Measurements from ENCODE around the gene GPRIN2. TPM values are rescaled to one million over a fixed set of nuclear protein-coding genes. Genes with fewer than 3 reads are reported as not detected.
"Not testable (repeated sequence)": the region's sequence is repeated elsewhere in the genome, so short reads cannot be mapped to it uniquely, and the experiment has no call there.

The GPRIN2 gene
- not detected in 2 replicates for total RNA-seq (2014; rRNA removed; shearing (Covaris generic))

DNA sequence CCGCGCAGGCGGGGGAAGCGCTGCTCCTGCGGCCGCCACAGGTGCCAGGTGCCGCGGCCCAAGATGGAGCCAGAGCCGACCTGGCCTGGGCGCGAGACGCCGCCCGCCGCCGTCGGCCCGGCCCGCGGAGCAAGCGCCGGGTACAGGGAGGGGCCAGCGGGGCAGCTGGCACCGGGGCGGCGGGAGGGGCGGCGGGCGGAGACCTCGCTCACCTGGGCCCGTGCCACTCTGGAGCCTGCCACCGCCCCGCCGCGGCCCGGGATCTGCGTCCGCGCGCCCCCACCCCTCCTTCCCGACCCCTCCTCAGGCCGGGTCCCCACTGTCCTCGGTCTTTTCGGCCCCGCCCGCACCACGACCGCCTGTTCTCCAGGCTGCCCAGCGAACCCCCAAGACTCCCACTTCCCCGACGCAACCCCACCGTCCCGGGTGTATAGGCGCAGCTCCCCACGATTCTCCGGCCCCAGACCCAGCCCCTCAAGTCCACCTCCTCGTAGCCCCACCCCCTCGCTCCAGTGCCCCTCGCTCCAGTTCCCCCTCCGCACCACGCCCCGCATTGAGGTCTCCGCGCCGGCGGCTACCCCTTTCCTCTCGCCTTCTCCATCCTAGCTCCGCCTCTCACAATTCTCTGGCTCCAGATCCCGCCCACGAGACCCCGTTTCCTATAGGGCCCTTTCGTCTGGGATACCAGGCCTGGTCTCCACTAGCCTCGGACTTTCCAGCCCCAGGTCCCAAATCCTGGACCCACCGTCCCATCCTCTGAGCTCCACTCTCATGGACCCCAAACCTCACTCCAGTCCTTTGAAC, at the start of gene GPRIN2:
TSS of gene GPRIN2 (minus strand) at position 144 of the 804 bp plus-strand sequence. CDS start 5,922 bp downstream, outside the sequence.
- DNase-seq (ENCODE audit: low spot score), result no peak

DNA sequence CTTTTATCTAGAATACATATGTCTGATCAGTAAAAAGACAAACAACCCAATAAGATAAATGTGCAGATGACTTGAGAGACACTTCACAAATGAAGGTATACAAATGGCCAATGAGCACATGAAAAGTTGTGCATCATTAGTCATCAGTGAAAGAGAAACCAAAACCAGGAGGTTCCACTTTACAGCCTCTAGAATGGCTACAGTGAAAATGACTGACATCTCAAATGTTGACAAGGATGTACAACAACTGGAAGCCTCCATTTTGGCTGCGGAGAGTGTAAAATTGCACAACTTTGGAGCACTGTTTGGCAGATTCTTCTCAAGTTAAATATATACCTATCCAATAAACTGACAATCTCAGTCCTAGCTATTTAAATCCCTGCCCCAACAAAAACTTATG, 44.1 kb upstream of the GPRIN2 start:
- not testable (repeated sequence) for DNase-seq (ENCODE audit: low spot score)

DNA sequence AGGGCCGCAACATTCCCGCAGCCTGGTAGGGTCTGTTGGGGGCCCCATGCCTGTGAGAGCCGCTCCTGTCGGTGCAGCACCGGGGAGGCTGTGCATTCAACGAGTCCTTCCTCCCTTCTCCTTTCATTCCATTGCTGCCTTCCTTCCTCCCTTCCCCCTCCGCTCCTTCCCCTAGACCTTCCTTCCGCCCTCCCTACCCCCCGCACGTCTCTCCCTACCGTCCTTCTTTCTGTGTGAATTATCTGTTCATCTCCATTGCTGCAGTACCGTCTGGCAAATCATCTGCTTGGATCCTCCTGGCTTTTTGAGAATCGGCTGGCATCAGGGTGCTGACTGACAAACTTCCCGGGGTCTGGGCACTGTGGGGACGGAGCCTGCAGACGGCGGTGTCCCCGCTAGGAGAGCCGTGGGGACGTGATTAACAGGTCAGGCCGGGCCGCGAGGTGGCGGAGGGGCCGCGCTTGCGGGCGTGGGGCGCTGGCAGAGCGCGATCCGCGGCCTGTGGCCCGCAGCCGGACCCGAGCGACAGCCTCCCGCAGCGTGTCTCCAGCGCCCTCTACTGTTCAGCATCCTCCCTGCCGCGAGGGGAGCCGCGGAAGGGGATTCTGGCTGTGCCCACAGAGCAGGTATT, 41.3 kb upstream of the GPRIN2 start:
- not testable (repeated sequence) for DNase-seq (ENCODE audit: low spot score)

DNA sequence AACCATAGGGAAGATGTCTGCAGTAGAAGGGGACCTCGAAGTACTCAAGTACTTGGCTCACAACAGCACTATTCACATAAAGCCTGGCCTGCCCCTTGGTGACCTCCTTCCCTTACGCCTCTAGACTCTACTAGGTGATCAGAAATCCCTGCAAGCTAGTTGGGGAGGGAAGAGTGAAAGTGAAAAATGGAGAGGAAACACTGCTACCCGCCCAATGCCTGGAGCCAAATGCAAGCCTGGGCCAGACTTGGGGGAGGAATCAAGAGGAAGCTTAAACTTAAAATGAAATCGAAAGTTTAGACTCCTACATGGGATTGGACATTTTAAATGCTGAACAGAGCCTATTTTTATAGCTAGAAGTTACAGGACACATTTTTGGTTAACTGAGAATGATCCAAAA, 40.1 kb upstream of the GPRIN2 start:
- not testable (repeated sequence) for DNase-seq (ENCODE audit: low spot score)

DNA sequence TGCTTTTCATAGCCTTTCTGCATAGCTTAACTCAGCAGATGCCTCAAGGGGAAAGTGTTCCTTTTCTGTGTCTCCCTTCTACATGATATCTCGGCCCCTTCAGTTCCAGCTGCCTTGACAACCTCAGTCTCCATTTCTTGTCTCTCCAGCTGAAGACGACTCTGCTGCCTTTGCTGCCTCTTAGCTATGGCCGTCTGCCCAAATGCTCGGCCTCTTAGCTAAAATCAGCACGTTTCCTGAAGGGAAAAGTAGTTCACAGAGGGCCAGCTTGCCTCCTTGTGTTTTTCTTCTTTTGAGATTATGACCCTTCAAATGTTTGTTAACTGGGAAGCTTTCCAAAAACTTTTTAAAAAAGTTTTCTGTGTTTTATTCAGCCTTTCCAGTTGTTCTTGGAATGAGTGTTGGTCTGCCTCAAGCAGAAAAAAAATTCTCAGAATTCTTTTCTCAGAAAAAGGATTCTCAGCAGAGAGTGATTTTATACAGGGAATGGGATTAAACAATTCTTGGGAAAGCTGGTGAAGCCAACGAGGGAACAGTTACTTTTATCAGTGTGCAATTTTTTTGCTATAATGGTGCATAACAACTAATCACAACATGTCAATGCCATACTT, 38.1 kb upstream of the GPRIN2 start:
- not testable (repeated sequence) for DNase-seq (ENCODE audit: low spot score)

DNA sequence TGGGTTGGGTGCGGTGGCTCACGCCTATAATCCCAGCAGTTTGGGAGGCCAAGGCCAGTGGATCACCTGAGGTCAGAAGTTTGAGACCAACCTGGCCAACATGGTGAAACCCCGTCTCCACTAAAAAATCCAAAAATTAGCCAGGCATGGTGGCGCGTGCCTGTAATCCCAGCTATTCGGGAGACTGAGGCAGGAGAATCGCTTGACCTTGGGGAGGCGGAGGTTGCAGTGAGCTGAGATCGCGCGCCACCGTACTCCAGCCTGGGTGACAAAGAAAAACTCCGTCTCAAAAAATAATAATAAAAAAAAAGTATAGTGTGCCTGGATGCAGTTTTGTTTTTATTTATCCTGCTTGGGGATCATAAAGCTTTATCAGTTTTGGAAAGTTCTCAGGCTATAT, 36.8 kb upstream of the GPRIN2 start:
- not testable (repeated sequence) for DNase-seq (ENCODE audit: low spot score)

DNA sequence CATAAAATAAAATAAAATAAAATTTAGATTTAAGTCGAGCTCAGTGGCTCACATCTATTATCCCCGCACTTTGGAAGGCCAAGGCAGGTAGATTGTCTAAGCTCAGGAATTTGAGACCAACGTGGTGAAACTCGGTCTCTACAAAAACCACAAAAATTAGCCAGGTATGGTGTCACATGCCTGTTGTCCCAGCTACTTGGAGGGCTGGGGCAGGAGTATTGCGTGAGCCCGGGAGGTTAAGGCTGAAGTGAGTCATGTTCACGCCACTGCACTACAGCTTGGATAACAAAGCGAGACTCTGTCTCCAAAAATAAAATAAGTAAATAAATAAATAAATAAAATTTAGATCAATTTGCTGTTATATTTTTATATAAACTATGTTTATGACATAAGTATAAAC, 34.6 kb upstream of the GPRIN2 start:
- not testable (repeated sequence) for DNase-seq (ENCODE audit: low spot score)

DNA sequence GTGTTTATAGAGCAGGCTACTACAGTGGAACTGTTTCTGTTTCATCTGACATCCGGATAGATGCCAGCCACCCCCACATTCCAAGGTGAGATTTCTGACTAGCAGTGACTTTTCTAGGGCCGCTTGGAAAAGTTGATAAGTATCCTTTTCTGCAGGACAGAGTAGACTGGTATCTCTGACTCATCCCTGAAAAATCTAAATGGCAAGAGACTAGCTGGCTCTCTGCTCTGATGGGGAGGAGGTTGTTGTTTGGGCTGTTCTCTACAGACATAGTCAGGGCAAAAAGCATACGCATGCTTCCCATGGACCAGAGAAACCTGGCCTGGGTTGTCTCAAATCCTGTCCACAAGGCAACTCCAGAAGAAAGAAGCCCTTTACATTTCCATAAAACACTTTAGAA, 33.1 kb upstream of the GPRIN2 start:
- DNase-seq (ENCODE audit: low spot score), result not testable (repeated sequence)

DNA sequence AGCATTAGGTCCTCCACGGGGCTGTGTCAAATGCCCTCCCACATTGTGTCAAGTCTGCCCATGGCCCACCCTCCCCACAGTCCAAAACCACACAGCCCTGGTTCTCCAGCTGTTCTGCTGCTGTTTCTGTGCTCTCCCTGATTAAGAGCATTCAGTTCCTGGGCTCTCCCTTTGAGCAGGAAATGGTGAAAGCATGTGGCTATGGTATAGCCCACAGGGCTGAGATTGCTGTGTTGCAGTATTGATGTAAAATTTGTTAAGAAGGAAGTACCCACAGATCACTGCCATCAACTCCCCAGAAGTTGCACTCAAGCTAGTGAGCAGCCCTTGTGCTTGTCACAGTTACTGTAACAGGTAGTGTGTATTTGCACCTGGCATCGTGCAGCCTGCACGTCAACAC, 31.8 kb upstream of the GPRIN2 start:
- not testable (repeated sequence) for DNase-seq (ENCODE audit: low spot score)

DNA sequence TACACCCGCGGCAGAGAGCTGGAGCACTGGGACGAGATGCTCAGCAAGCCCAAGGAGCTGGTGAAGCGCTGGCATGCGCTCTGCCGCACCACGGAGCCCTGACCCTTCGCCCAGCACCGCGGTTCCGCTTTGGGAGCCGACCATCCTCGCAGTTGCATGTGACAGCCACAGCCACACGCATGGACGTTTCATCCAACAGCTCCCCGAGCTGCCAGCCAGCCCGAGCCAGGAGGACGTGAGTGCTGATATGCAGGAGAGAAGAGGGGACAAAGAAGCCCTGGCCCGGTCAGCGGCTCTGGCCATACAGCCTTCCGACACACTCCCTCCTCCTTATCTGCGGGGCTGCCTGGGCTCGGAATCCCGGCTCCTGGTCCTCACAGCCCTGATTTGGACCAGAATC, 31.1 kb upstream of the GPRIN2 start:
- DNase-seq (ENCODE audit: low spot score), result not testable (repeated sequence)

DNA sequence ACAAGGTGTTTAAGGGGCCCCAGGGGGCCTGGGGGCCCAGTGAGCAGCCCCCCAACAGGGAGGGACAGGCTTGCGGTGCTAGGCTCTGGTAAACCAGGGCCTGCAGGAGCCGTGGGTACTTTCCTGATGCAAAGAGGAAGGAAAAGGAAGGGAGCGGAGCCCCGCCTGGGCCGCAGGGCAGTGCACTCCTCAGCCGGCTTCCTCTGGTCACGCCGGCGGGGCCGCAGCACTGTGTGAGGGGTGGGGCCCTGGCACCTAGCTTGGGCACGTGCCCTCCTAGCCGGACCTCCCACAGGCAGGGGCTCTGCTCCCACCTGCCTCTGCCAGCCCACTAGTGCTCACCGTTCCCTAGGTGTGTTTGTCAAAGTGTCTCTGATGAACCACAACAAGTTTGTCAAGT, 28.8 kb upstream of the GPRIN2 start:
- not testable (repeated sequence) for DNase-seq (ENCODE audit: low spot score)

DNA sequence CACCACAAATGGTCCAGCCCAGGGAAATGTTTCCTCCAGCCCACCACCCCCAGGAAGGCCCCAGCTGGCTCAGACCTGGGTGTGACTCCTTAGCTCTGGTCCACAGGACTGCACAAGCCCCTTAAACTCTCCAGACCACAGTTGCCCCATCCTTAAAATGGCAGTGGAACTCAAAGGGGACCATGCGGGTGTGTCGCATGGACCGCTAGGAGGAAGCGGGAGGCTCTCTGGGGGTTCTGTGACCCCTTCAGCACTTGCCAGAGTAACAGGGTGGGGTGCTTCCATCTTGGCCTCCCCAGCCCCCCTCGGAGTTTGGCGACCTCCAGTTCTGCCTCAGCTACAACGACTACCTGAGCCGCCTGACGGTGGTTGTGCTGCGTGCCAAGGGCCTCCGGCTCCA, 27.7 kb upstream of the GPRIN2 start:
- DNase-seq (ENCODE audit: low spot score), result not testable (repeated sequence)

DNA sequence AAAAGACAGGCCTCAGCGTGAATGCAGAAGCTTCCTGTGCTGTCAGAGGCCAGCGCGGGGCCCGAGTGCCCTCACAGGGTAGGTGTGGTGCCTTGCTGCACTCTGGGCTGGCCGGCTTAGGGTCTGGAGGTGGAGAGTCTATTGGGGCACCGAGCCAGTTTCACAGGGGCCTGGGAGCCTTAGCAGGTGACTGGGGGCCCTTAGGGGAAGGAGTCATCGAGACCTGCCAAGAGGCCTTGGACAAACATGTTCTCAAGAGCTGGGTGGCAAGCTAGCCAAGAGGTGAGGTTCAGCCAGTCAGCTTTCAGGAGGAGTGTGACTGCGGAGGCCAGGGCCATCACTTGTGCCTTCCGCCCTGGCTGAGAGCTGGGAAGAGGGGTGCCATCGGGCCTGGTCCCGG, 26.1 kb upstream of the GPRIN2 start:
- not testable (repeated sequence) for DNase-seq (ENCODE audit: low spot score)

DNA sequence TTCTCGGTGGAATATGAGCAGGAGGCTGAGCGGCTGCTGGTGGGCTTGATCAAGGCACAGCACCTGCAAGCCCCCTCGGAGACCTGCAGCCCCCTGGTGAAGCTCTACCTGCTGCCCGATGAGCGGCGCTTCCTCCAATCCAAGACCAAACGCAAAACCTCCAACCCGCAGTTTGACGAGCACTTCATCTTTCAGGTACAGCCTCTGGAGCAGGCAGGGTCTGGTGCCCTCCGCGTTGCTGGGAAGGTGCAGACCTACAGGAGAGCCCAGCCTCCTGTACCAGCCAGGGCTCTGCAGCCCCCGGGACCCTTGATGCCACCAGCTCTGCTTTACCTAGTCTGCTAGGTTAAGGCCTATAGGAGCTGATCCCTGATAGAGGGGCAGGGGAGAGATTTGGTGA, 25.5 kb upstream of the GPRIN2 start:
- DNase-seq (ENCODE audit: low spot score), result not testable (repeated sequence)

DNA sequence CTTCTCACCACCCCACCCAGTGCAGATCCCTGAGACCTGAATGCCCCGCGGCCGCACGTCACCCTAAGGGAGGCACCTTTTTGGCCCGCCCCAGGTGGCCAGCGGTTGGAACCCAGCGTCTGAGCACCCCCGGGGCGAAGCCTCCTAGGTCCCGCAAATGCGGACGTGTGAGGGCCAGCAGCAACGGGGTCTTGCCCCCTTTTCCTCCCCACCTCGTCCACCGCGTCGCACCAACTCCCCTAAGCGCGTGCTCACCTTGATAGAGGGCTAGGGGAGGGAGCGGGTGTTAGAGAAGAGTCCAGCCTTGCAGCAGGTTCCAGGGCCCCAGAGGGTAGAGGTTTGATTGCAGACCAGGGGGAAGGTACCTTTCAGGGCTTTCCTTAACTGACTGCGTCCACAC, 22.9 kb upstream of the GPRIN2 start:
- DNase-seq (ENCODE audit: low spot score), result not testable (repeated sequence)

DNA sequence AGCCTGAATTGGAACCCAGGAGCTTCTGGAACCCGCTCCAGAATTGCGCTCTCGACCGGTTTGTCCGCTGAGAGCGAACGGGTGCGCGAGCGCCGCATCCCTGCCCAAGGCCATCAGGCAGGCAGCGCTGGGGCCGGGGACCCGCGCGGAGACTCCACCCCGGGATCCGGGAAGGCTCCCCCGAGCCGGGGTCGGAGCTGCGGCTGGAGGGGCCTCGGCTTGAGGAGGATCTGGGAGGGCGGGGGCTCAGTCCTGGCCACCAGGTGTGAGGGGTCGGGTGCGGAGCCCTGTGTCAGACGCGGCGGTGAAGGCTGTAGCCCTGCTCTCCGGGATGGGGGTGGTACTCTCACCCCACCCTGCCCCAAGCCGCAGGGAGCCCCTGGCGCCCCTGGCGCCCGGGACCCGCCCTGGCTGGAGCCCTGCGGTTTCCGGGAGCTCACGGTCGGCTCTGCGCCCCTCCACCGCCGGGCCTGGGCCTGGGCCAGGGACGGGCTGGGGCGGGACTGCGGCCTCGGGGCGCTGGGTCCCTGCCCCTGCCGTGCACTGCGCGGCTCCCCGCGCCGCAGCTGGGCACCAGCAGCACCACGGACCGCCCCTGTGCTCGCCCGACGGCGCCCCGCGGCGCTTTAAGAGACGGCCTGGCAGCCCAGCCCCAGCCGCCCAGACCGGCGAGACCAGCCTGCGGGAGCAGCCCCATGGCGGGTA, 22.2 kb upstream of the GPRIN2 start, which contains the start of gene SYT15:
TSS of gene SYT15 (plus strand) at position 655 of the 705 bp plus-strand sequence. CDS start at position 696, 41 bp downstream.
- DNase-seq (ENCODE audit: low spot score), result not testable (repeated sequence)

DNA sequence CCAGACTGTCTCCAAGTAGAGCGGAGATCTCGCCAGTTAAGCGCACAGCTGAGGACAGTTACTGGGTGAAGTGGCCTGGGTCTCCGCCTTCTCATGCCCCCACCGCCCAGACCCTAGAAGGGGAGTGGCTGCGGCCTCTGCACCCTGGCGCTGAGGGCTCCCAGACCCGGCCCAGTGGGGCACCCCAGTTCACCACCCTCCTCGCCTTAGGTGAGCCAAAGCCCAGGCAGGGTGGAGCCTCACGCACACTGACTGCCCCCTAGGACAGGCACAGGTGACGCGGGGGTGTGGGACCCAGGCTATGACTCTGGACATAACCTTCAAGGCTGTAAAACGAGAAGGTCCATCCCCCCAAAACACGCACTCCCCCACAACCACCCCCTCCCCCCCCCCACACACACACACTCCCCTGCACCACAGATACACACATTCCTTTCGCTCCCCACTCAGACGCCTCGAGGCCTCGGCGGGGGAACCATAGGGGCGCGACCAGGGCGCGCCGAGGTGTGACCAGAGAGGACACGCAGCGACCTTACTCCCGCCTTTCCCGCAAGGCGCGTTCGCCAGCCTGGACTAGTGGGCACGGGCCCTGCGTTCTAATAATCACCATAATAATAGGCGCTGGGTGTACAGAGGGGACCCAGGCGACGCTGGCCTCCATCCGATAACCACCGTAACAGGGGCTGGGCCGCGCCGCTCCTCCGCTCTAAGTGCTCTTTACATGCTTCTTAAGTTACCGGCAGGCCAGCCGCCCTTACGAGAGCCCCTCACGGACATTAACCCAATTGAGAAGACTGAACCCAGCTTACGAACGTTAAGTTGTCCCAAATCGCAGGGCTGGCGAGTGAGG, 21.4 kb upstream of the GPRIN2 start:
- DNase-seq (ENCODE audit: low spot score), result not testable (repeated sequence)

DNA sequence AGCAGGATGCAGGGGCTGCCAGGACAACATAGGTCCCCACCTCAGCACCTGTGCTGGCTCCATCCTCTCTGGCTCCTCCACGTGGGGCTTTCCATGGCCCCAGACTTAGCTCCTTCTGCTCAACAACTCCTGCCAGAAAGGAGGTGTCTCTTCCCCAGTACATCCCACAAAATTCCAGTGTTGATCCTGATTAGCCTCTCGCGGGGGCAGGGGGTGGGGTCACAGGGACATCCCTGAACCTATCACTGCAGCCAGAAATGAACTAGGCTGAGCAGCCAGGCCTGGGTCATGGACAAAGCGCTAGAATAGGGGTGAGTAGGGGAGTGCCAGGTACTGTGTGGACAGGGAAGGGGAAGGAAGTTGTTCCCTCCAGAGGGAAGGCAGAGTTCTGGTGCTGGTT, 17.4 kb upstream of the GPRIN2 start:
- DNase-seq (ENCODE audit: low spot score), result peak; percentile 0

DNA sequence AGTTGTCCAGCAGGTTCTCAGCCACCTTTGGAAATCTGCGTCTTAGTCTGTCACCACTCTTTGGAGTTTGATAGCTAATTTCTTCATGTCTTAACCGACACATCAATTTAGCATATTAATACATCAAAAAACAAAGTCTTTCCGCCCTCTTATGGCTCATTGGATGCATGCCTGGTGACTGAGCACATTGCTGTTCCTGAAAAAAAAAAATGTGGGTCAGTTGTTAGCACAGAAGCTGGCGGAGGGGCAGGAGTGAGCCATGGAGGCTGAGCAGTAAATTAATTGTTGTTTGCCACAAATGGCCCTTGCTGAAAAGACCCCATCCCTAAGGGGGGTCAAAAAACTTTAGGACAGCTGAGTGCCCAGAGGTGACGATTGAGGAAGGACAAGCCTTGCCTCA, 16.9 kb upstream of the GPRIN2 start:
- DNase-seq (ENCODE audit: low spot score), result peak; percentile 1

DNA sequence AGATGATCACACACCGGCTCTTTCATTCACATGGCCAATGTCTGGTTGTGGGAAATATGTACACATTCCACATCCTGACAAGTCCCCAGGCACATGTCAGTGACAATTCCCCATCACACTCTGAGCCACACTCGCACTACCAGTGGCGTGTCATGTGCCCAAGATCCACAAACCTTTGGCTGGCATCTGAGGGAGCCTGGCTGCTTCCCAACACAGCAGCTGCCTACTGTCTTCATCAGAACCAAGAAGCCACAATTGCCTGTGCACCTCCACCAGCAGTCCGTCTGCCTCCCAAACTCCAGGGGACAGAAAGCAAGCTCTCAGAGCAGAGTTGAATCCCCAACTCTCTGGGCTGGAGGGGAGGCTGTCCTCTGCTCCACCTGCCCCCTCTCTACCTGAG, 16.3 kb upstream of the GPRIN2 start:
- DNase-seq (ENCODE audit: low spot score), result not testable (repeated sequence)

DNA sequence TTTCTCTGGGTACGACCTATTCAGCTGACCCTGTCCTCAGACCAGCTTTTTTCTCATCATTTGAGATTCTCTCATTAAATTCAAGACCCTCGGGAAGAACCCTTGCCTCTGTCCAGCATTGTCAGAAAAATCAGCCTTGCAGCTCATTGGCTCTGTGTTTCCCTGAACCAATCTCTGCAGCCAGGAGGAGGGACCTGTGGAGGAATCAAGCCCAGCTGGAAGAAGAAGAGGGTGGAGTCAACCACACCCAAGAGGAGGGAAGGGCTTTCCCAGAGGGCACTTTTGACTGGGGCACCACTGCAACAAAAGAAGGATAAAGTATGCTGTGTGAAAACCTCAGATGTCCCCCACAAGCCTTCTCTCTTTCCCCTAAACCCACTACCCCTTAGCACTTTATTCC, 14.2 kb upstream of the GPRIN2 start:
- not testable (repeated sequence) for DNase-seq (ENCODE audit: low spot score)
